Right hindlimb (tissue), 1 donor: ENCODE data around the gene PRMT3.
"Not testable (repeated sequence)": the region's sequence is repeated elsewhere in the genome, so short reads cannot be mapped to it uniquely, and the experiment has no call there.

Experiments used
- DNase-seq: peaks from one replicate; pipeline ENCODE4 v3.0.0-alpha.2; 2018

Gene PRMT3

DNA sequence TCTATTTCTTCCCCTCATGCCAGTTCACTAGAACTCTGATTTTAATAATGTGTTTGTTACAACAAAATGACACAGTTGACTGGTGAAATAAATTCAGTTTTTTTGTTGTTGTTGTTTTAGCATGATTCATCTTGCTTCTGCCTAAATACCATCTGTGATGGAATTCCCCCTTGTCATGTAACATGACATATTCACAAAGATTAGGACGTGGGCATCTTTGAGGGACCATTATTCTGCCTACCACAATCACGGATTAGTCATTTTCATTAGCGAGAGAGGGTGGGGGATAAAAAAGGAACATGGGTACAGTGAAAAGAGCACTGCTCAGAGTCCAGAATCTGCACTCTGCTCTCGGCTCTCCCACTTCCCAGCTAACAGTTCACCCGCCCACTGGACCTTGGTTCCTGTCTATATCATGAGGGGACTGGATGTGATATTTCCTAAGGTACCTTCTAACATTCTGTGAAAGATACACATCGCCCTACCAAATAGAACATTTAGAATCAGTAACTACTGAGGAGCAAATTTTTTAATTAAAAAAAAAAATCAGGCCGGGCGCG is 12.7 kb upstream of the PRMT3 start:
- no peak for DNase-seq

DNA sequence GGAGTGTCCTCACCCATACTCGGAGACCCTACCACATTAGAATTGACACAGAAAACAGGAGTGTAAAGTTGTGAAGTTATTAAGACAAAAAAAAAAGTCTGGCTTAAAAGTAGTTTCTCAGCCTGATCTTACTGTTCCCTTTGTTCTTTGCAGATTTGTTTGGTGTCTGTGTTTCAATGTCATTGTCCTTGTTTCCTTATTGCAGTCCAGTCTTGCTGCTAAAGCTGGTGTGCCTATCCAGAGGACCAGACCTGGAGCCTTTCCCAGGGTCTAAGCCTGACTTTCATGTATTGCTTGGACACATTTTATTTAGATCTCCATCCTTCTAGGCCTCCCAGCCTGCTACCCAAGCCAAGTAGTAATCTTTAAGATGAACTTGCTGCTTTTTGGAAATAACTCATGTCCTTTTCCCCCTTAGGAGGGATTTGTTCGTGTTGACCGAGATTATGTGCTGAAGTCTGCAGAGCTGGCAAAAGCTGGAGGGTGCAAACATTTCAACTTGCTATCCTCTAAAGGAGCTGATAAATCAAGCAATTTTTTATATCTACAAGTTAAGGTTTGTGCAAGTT is 11.3 kb upstream of the PRMT3 start:
- no peak for DNase-seq

DNA sequence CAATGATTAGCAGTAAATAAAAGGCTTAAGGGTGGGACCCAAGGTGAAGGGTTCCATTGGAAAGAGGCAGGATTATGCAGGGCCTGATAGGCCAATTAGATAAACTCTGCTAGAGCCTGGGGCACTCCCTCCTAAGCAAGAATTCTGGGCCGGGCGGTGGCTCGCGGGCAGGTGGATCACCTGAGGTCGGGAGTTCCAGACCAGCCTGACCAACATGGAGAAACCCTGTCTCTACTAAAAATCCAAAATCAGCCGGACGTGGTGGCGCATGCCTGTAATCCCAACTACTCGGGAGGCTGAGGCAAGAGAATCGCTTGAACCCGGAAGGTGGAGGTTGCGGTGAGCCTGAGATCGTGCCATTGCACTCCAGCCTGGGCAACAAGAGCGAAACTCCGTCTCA is 1.5 kb upstream of the PRMT3 start:
- not testable (repeated sequence) for DNase-seq

DNA sequence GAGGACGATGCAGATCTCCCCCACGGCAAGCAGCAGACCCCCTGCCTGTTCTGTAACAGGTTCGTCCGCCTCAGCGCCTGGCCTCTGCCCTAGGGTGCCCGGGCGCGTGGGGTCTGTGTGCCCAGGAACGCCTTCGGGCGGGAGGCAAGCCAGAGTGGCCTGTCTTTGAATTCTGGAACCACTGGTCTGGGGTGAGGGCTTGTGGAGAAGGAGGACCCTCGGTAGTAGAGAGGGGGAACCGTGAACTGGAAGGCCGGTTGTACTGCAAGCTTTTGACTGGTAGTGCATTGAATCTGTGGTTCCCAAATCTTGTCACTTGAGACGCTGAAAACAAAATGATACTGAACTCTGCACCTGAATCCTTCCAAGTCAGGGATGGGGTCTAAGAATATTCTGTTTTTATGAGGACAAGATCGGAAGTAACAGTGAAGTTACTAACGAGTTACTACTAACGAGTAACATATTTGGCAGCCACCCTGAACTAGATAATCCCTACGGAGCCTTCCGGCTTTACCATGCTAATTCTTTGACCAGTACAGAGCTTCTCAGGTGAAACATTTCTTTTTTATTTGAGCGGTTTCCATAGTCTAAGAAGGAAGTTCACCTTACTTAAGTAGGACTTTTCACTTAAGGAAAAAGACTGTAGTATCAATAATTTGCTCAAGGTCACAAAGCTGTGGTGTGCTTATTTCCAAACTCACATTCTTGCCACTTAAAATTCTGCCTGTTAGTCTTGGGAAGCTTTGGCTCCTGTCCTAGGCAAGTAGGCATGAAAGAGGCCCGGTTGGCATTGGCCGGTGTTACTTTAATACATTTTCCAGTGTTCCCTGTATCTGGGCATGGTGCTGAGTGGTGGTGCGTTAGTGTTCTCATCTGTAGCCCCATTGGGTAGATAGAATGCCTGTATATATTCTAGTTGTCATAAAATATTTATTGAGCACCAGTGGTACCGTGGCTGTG is 860 bp downstream of the PRMT3 start:
- no peak for DNase-seq

DNA sequence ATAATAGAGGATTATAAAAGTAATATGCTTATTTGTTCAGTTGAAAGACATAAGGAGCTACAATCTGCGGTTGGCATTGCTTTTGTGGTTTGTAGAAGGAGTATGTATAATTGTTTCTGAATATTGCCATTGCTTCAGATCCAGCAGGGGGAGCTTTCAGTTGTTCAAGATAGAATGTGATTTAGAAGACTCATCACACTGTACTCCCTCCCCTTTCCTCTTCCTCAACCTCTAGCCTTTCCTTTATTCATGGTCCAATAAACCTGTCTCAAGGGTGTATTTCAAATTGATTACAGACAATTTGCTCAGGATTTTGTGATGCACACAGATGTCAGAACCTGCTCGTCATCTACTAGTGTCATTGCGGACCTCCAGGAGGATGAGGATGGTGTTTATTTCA is 9.8 kb downstream of the PRMT3 start:
- no peak for DNase-seq

DNA sequence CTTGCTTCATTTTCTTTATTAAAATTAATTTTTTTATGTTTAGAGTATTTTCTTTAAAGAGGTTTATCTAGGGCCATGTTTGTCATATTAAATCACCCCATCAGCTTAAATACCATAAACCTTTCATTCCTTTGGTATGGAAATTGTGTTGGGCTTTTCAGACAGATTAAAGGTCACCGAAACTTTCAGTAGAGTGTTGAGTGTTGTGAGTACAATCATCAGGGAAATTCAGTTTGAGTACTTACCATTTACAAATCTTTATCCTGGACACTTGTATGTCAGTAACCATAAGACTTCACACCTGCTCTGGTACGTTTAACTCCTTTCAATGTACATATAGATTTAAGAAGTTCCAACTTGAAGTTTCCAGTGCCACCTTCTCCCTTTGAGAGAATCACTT is 12.0 kb downstream of the PRMT3 start:
- DNase-seq: no peak

DNA sequence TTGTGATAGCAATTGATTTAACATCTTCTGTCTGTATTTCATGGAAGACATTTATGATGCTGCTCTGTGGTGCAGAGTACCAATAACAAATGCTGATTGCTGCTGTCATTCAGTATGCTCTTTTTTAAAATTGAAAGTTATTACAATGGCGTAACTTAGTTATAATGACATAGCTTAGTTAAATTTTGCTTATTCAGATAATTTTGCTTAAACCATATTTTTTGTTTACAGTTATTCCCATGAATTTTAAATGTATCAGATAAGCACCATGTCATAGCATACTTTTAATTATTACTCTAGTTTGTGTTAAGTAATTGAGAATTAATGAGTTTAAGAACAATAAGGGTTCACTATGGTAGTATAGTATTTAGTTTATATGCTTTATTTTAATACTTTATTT is 15.5 kb downstream of the PRMT3 start:
- DNase-seq: no peak

DNA sequence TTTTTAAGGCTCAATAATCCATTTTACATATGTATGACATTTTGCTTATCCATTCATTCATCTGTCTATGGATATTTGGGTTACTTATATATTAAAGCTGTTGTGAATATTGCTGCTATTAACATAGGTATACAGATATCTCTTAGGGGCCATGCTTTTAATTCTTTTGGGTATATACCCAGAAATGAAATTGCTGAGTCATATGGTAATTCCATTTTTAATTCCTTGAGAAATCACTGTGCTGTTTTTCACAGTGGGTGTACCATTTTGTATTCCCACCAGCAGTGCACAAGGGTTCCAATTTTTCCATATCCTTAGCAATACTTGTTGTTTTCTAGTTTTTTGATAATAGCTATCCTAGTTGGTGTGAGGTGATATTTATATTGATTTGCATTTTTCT is 19.0 kb downstream of the PRMT3 start:
- DNase-seq: no peak

DNA sequence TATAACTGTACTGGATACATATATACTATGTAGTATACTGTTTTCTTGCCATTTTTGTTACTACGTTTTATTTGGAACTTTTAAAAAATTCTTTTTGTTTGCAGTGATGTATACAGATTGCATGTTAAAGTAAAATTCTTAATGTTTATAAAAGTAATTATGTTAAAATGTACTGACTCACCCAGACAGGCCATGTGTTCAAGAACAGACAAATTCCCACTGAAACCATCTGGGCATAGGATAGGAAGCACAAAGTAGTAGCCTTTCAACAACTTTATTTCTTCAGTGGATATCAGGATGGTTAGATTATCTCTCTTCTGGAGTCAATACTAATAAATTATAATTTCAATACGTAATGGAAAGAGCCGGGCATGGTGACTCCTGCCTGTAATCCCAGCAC is 19.8 kb downstream of the PRMT3 start:
- DNase-seq: no peak

DNA sequence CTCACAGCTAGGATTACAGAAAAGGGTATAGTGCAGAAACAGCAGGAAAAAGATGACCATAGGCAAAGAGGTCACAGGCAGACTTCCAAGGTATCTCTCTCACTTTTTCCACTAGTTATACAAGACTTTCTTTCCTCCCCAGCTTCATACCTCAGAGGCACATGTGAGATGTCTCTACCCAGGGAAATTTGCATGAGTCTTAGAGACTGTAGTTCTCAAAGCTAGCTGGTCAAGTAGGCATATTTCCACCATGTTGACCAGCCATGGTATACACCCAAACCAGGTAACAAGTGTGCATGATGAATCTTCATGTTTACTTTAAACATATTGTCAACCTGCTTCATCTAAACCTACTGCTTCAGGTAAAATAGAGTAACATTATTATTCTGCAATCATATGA is 27.9 kb downstream of the PRMT3 start:
- no peak for DNase-seq

DNA sequence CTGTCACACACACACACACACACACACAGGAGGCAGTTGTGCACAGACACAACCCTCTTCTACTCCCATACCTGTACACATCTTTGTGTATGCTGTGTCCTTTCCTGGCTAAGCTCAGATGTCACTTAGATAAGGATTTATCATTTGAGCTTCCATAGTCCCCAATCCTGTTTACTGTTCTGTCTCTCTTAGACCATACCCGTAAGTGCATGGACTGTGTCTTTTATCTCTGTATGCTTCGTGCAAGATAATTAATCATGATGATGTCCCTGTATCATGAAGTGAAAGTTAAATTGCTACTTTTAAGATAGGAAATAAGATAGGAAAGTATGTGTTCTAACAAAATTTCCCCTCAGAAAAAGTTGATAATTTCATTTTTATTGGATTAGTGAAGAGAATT is 30.3 kb downstream of the PRMT3 start:
- DNase-seq: no peak

DNA sequence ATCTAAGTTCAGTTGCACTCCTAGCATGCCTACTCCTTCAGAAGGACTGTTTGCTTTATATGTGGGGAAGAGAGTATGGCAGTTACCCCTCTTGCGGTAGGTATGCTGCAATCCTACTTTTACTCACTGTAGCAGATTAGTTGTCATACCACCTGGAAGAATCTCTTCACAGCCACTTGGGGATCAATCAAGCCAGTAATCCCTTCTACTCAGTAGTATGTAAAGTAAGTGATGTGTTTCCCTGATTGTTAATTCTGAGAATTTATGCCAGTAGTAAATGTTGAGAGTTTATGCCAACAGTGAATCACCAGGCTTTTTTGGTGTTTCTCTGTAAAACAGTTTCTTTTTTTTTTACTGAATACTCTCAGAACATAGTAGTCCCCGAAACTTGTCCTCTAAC is 34.4 kb downstream of the PRMT3 start:
- no peak for DNase-seq

DNA sequence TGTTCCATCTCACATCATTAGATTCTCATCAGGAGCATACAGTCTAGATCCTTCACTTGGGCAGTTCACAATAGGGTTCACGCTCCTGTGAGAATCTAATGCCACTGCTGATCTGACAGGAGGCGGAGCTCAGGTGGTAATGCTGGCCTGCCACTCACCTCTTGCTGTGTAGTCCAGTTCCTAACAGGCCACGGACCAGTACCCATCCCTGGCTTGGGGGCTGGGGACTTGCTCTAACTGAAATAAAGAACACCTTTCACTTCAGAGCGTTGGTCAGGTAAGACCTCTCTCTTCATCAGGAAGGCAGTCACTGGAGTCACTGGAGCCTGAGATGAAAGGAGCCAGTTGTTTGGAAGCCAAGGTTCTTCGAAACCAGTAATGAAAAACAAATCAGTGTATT is 41.7 kb downstream of the PRMT3 start:
- DNase-seq: no peak

DNA sequence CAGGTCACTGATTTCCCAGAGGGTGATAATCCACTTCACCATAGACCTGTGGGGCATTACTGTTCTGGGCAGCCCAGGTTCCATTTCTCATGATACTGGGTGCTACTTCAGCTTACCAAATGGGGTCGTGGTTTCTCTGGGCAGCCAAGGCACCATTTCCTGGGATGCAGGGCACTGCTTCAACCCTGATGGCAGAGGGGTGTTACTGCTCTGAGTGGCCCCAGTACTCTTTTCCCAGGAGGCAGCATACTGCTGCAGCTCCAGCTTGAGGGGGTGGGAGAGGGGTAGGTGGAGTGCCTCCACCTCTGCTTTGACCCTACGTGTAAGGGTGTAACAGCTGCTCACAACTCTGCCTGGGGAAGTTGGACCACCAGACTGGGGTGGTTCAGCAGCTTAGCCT is 51.1 kb downstream of the PRMT3 start:
- no peak for DNase-seq

DNA sequence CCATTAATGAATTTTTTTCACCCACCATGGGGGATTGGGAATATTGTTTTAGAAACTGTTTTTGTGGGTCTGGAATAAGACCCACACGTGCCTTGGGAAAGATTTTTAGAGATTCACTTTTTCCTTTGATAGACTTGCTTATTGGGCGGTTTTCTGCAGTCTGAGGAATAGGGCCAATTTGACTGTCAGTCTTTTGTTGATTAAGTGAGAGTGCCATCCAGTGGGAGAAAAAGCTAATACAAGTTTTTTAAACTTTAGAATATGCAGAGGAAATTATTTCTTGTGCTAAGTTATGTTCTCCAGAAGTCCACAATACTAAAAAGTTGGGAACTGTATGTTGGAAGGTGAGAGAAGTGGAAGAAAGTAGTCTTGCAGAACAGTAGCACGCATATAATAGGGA is 56.1 kb downstream of the PRMT3 start:
- DNase-seq: no peak

DNA sequence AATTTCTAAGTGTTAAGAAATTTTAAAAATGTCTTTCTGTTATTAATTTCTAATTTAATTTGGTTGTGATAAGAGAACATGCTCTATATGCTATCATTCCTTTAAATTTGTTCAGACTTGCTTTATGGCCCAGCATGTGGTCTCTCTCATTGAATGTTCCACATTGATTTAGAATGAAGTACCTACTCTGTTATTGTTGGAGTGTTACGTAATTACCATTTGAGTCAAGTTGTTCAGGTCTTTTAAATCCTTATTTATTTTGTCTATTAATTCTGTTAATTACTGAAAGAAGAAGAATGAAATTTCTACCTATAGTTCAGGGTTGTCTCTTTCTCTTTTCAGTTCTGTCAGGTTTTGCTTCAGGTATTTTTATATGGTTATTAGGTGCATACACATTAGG is 57.0 kb downstream of the PRMT3 start:
- DNase-seq: no peak

DNA sequence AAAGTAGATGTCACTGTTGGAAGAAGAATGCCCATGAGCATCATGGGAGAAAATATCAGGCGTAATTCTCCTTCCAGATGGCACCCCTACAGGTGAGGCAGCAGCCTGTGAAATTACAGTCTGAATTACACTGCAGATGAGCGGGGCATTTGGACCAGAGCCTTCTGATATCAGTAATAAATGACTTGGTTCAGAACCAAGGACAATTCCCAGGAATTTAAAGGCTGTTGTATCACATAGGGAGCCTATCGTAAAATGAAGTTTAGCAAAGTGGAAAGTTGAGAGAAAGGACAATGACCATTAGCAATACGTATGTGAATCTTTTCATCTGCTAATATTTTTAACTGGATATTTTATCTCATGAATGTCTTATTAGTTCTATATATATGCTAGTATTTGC is 61.3 kb downstream of the PRMT3 start:
- DNase-seq: no peak

DNA sequence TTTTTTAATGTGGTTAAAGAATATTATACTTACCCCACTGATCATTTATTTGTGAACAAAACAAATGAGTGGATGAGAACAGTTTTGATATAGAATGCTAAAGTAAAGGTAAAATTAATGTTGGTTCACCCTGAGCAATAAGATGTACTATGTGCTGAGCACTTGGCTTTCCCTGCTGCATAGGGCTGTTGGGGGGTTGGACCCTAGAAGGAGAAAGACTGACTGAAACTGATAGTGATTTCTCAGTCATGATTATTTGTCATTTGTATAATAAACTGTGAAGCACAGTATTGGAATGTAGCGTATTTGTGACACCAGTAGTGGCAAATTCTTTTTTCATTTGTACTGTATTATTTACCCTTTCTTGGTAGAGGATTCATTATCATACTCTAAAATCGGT is 63.3 kb downstream of the PRMT3 start:
- DNase-seq: no peak

DNA sequence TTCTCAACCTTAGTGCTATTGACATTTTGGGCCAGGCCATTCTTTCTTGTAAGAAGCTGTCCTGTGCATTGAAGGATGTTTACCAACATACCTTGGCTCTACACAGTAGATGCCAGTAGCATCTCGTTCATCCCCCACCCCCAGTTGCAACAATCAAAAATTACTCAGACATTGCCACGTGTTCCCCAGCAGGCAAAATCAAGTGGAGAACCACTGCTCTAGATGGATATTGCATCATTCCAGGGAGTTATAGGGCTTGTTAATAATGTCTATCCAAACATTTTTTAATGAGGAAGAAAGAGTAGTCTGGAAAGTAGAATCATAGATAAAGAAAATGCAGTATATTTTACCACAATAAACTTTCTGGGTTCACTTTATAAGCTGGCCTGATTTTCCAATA is 64.1 kb downstream of the PRMT3 start:
- DNase-seq: no peak

DNA sequence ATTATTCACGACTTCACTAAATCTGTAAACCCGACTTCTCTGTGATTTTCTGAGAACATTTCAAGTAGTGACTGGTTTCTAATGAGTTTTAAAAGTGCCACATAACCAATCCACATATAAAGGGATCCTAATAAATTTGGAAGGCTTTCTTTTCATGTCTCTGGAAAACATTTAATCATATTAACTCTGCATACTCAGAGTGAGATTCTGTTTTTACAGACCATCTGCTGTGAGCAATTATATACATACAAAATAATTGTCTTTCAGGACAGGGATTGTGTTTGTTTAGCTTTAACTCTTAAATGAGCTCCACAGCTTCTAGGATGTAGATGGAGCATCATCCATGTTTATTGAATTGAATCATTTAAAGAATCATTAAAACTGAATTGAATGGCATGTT is 65.1 kb downstream of the PRMT3 start:
- no peak for DNase-seq

DNA sequence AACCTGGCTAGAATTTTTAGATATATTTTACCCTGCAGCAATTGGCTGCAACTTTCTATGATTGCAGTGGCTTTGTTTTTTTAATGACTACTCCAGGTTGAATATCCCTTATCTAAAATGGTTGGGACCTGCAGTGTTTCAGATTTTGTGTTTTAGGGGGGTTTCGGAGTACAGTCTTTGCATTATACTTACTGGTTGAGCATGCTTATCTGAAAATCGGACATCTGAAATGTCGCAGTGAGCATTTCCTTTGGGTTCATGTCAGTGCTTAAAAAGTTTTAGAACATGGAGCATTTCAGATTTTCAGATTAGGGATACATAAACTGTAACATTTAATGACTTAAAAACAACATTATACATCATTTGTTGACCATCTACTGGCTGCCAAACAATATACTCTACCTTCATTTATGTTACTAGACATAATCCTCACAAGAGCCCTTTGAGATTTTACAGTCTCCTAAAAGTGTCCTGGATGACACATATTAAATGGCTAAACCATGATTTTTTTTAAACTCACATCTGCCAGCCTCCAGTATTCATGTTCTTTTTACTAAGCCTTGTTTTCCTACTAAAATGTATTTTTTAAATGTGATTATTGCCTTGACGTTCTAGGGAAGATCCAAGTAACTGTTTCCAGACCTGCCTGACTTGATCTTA is 66.3 kb downstream of the PRMT3 start:
- DNase-seq: no peak

DNA sequence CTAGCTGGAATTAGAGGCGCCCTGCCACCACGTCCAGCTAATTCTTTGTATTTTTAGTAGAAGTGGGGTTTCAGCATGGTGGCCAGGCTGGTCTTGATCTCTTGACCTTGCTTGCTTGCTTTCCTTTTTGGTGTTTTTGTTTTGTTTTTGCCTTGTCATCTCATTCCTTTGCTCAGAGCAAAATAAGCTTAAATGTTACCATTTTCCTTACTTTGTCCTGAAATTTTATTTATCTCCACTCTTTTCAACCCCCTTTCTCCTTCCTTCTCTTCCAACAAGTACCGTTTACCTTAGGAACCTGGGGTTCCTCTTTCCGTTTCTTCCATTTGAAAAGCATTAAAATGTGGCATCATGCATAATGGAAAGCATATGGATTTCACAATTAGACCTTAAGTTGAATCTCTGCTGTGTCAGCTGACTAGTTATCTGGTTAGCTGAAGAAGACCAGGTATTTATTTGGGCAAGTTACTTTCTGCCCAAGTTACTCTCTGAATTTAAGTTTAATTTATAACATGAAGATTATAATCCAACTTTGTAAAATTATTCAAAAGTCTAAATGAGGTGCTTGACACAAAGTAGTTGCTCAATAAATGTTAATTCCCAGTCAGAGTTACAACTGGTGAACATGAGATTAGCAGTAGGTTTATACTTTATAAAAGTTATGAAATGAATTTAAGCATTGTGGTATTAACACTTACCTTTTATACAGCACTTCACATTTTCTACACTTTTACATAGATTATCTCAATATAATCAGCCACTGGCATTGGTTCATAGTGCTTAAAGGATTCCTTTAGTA is 69.7 kb downstream of the PRMT3 start:
- DNase-seq: no peak
